ENCODE measurements around the gene TRPC6.
"Not testable (repeated sequence)": the region's sequence is repeated elsewhere in the genome, so short reads cannot be mapped to it uniquely, and the experiment has no call there.

The TRPC6 gene

GRCh38 chr11:101516546-101516945 is 67.3 kb downstream of the TRPC6 start:
- DNase-seq, result no peak

- no peak for DNase-seq
Measured at GRCh38 chr11:101511065-101511464, 72.7 kb downstream of the TRPC6 start.

- DNase-seq, result no peak
Measured at GRCh38 chr11:101510591-101510990, 73.2 kb downstream of the TRPC6 start.

GRCh38 chr11:101509922-101510321 is 73.9 kb downstream of the TRPC6 start:
- DNase-seq, result no peak

GRCh38 chr11:101508370-101508769 is 75.4 kb downstream of the TRPC6 start:
- DNase-seq, result no peak

GRCh38 chr11:101498891-101499290 is 84.9 kb downstream of the TRPC6 start:
- no peak for DNase-seq

GRCh38 chr11:101497291-101497690 is 86.5 kb downstream of the TRPC6 start:
- DNase-seq, result no peak

- DNase-seq, result no peak
Measured at GRCh38 chr11:101487775-101488174, 96.0 kb downstream of the TRPC6 start.

- no peak for DNase-seq
Measured at GRCh38 chr11:101482556-101483124, 101.2 kb downstream of the TRPC6 start.

- DNase-seq, result no peak
Measured at GRCh38 chr11:101478587-101479369, 105.0 kb downstream of the TRPC6 start.

- DNase-seq, result no peak
Measured at GRCh38 chr11:101477926-101478325, 105.9 kb downstream of the TRPC6 start.

GRCh38 chr11:101476191-101476590 is 107.6 kb downstream of the TRPC6 start:
- DNase-seq, result no peak

GRCh38 chr11:101475699-101476098 is 108.1 kb downstream of the TRPC6 start:
- no peak for DNase-seq

- no peak for DNase-seq
Measured at GRCh38 chr11:101474666-101475065, 109.1 kb downstream of the TRPC6 start.

- DNase-seq, result no peak
Measured at GRCh38 chr11:101470881-101471520, 112.8 kb downstream of the TRPC6 start.

- no peak for DNase-seq
Measured at GRCh38 chr11:101470419-101470818, 113.4 kb downstream of the TRPC6 start.

GRCh38 chr11:101466352-101466751 is 117.5 kb downstream of the TRPC6 start:
- no peak for DNase-seq

GRCh38 chr11:101464388-101464787 is 119.4 kb downstream of the TRPC6 start:
- not testable (repeated sequence) for DNase-seq

GRCh38 chr11:101459020-101459419 is 124.8 kb downstream of the TRPC6 start:
- no peak for DNase-seq

GRCh38 chr11:101458161-101458560 is 125.6 kb downstream of the TRPC6 start:
- no peak for DNase-seq

- DNase-seq, result no peak
Measured at GRCh38 chr11:101456812-101457211, 127.0 kb downstream of the TRPC6 start.

- DNase-seq, result no peak
Measured at GRCh38 chr11:101453682-101454081, 130.1 kb downstream of the TRPC6 start.

GRCh38 chr11:101448881-101449442 is 134.8 kb downstream of the TRPC6 start:
- DNase-seq, result no peak

- no peak for DNase-seq
Measured at GRCh38 chr11:101446726-101447125, 137.1 kb downstream of the TRPC6 start.
